H1 (cell line): ENCODE results near the gene EFCAB6.

Experiments
- CHD2 ChIP-seq: IDR thresholded peaks from 2 replicates; pipeline ENCODE4 v1.6.1; 2012; ENCODE audit warnings: low read length, improper control_type of control experiment
- EP300 ChIP-seq, 2 experiments: IDR thresholded peaks; 1 replicate in 1 of 2; 2 replicates in 1 of 2; pipeline ENCODE4 v1.6.1; 2011 to 2012; ENCODE audit warnings: low read depth in 2 of 2, low read length in 2 of 2, mild to moderate bottlenecking in 2 of 2, borderline replicate concordance in 1 of 2, inconsistent platforms in 1 of 2, moderate library complexity in 1 of 2
- GTF2F1 ChIP-seq: IDR thresholded peaks from 2 replicates; pipeline ENCODE4 v1.6.1; 2012; ENCODE audit warnings: low read depth, low read length, improper control_type of control experiment, borderline replicate concordance
- POLR2A ChIP-seq, 2 experiments: IDR thresholded peaks; 1 replicate in 1 of 2; 2 replicates in 1 of 2; pipeline ENCODE4 v1.6.1; 2011; ENCODE audit warnings: low read depth in 2 of 2, low read length in 2 of 2, mild to moderate bottlenecking in 2 of 2; ENCODE audit errors: control extremely low read depth in 1 of 2

DNA sequence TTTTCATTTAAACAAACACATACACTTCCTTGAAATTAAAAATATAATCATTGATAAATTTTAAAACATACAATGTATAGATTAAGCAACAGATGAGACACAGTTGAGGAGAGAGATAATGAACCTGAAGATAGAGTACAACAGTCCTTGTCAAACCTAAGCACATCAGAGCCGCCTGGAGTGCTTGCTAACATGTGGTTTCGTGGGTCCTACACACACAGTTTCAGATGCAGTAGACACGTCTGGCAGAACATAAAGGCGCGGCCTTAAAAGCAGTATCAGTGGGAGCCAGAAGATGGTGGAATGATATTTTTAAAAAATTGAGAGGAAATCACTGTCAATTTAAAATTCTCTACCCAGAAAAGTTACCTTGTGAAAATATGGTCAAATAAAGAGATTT, 265.9 kb downstream of the EFCAB6 start:
- TF ChIP-seq GTF2F1: no peak
- TF ChIP-seq EP300 (IDR thresholded peaks at IDR 0.05; ENCODE audit: borderline replicate concordance in 1 of 2, low read depth in 2 of 2, low read length in 2 of 2): no peak
- no peak for TF ChIP-seq CHD2
- TF ChIP-seq POLR2A (IDR thresholded peaks at IDR 0.05; ENCODE audit: control extremely low read depth in 1 of 2, low read depth in 2 of 2, low read length in 2 of 2): no peak
